Lung (tissue), 12 donors: ENCODE measurements around the gene CCND1. TPM values are rescaled to one million over a fixed set of nuclear protein-coding genes. Genes with fewer than 3 reads are reported as not detected.

Experiments
- ATAC-seq: fragments of 200-7000 bp; cut with Tn5 transposase; one replicate; pipeline ENCODE4 v1.9.1; 2020; ENCODE audit warnings: moderate number of reproducible peaks; ENCODE audit not compliant: insufficient read depth, low FRiP score
- DNase-seq, 3 donors: peaks; one replicate each; pipeline ENCODE4 v3.0.0-alpha.2; 2013 to 2017
- H3K27ac ChIP-seq, 2 donors: one replicate each; pipeline ENCODE4 v1.5.1; 2013; ENCODE audit warnings: mild to moderate bottlenecking in 2 of 2, moderate library complexity in 2 of 2, control low read depth in 1 of 2, inconsistent platforms in 1 of 2, low read depth in 1 of 2, low read length in 1 of 2
- H3K27me3 ChIP-seq, 3 donors: one replicate each; pipeline ENCODE4 v1.5.1; 2013; ENCODE audit warnings: low read length in 2 of 3; ENCODE audit not compliant: control insufficient read depth in 3 of 3, insufficient read depth in 3 of 3
- H3K36me3 ChIP-seq, 4 donors: one replicate each; pipeline ENCODE4 v1.5.1; 2013; ENCODE audit warnings: low read length in 4 of 4, mild to moderate bottlenecking in 1 of 4, moderate library complexity in 1 of 4; ENCODE audit not compliant: control insufficient read depth in 4 of 4, insufficient read depth in 4 of 4
- H3K4me1 ChIP-seq, 5 donors: one replicate each; pipeline ENCODE4 v1.5.1; 2013; ENCODE audit warnings: low read length in 5 of 5, mild to moderate bottlenecking in 2 of 5, moderate library complexity in 1 of 5; ENCODE audit not compliant: control insufficient read depth in 5 of 5, insufficient read depth in 5 of 5
- H3K4me3 ChIP-seq: one replicate; pipeline ENCODE4 v1.5.1; 2013; ENCODE audit warnings: mild to moderate bottlenecking, control low read depth, moderate library complexity
- H3K9ac ChIP-seq, 2 donors: one replicate each; pipeline ENCODE4 v1.5.1; 2013; ENCODE audit warnings: low read length in 2 of 2, control low read depth in 1 of 2; ENCODE audit not compliant: insufficient read depth in 1 of 2
- H3K9me3 ChIP-seq, 4 donors: one replicate each; pipeline ENCODE4 v1.5.1; 2013; ENCODE audit warnings: low read length in 3 of 4, mild to moderate bottlenecking in 1 of 4, moderate library complexity in 1 of 4; ENCODE audit not compliant: control insufficient read depth in 4 of 4, insufficient read depth in 3 of 4
- CTCF ChIP-seq: IDR thresholded peaks from 2 replicates; pipeline ENCODE4 v1.5.1; 2012; ENCODE audit warnings: mild to moderate bottlenecking; ENCODE audit errors: control extremely low read depth, extremely low read depth
- WGBS, 2 donors: extraction: QIAGEN DNeasy Blood & Tissue Kit; methylation state at CpG; one replicate each; pipeline ENCODE4 v1.1.7; 2013; 5-methylcytosine and 5-hydroxymethylcytosine counted together
- polyA plus RNA-seq, 2 donors: library from polyadenylated mRNA; stranded (reverse); fragments of 200-250 nt; gene quantifications; one replicate each; pipeline ENCODE4 v1.2.1, GENCODE V29; 2013
- total RNA-seq, 2 donors: library from RNA; depleted of rRNA in 1 of 2; stranded (reverse); fragments of >200 nt in 1 of 2; gene quantifications; one replicate each; pipeline ENCODE4 v1.2.1, GENCODE V29; 2014 to 2021
- donor health status: control.
- donor health status: control.
- donor health status: Bipolar disorder and iron deficiency.
- donor health status: healthy.
- donor health status: DM: yes; HTN: yes; CAD: no.

CCND1 gene
- total and polyA plus RNA-seq, 4 donors, result 32.1 to 190 (median 84.3) TPM

DNA sequence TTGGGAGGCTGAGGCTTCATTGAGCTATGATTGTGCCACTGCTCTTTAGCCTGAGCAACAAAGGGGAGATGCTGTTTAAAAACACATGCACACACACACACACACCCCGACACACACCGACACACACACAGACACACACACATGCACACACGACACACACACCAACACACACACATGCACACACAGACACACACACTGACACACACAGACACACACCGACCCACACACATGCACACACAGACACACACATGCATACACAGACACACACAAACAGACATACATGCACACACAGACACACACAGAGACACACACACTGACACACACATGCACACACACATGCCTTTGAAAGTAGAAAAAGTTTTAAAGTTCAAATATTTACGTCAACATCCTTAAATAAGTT is 39.7 kb downstream of the CCND1 start:
- no peak overlapping the region for H3K4me3 ChIP-seq
- DNase-seq (no peak), ATAC-seq (no peak)
- 95 to 97% methylated on average over 5 of the region's 5 CpGs for WGBS, 2 donors
- no peaks in the 10 kb centered on the region for H3K27me3 ChIP-seq
- no peak for TF ChIP-seq CTCF
- no peak overlapping the region for H3K9ac ChIP-seq
- no peaks in the 10 kb centered on the region for H3K36me3 ChIP-seq
- H3K9me3 ChIP-seq, result no peaks in the 10 kb centered on the region
- H3K27ac ChIP-seq, result no peak overlapping the region
- no peaks in the 10 kb centered on the region for H3K4me1 ChIP-seq

DNA sequence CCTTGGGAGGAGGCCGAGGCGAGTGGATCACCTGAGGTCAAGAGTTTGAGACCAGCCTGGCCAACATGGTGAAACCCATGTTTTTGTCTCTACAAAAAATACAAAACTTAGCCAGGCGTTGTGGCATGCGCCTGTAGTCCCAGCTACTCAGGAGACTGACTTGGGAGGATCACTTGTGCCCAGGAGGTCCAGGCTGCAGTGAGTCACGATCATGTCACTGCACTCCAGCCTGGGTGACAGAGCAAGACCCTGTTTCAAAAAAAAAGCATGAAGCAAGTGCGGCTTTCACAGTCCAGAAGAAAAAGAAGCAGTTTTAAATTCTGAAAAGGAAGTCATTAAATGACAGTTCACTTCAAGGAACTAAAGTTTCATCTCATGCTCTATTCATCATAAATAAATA is 41.3 kb downstream of the CCND1 start:
- no peak for DNase-seq
- peaks cover 0 to 2% (median 0%) of the 10 kb centered on the region in 5 donors for H3K4me1 ChIP-seq
- WGBS, 2 donors, result 90 to 92% methylated on average over 6 of the region's 6 CpGs
- no peak overlapping the region for H3K27ac ChIP-seq
- H3K9me3 ChIP-seq, result peaks cover 0 to 5% (median 0%) of the 10 kb centered on the region in 4 donors
- ATAC-seq, result no peak
- no peak overlapping the region for H3K4me3 ChIP-seq
- no peak for TF ChIP-seq CTCF
- H3K27me3 ChIP-seq, result no peaks in the 10 kb centered on the region
- H3K9ac ChIP-seq, result no peak overlapping the region
- H3K36me3 ChIP-seq, result no peaks in the 10 kb centered on the region

GRCh38 chr11:69682681-69683326 is 41.8 kb downstream of the CCND1 start:
- Histone ChIP-seq H3K9me3 (peaks cover 0 to 5% (median 0%) of the 10 kb centered on the region in 4 donors), H3K4me3 (no peak overlapping the region), H3K9ac (no peak overlapping the region), H3K4me1 (peaks cover 0 to 2% (median 0%) of the 10 kb centered on the region in 5 donors), H3K27ac (no peak overlapping the region), H3K36me3 (no peaks in the 10 kb centered on the region), H3K27me3 (no peaks in the 10 kb centered on the region)
- no peak for TF ChIP-seq CTCF
- ATAC-seq, result no peak
- WGBS, 2 donors, result 90 to 91% methylated on average over 7 of the region's 7 CpGs
- DNase-seq, result no peak
